HG03457 (cell line): ENCODE data around the gene FOXP1.

Source experiments
- ATAC-seq: cut with Tn5 transposase; IDR thresholded peaks from one replicate; pipeline ENCODE4 v1.9.1; 2021; ENCODE audit warnings: moderate number of reproducible peaks; ENCODE audit not compliant: unreplicated experiment

FOXP1 gene

DNA sequence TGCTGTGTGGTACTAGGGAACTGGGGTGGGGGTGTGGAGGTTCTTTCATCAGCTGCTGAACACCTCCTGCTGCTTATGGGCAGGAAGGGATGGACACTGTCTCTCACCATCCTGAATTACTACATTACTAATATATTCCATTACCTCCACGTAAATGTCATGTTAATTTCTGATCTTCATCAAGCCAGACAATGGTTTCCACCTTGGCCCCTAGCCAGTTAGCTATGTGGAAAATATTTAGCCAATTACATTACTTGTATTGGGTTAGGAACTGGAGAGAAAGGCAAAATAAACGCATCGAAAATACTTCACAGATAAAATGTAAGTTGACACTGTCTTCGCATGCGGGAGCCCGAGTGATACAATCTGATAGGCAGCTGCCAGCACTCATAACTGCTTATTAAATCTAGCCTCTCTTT lies 95.1 kb downstream of the FOXP1 start:
- no peak for ATAC-seq

DNA sequence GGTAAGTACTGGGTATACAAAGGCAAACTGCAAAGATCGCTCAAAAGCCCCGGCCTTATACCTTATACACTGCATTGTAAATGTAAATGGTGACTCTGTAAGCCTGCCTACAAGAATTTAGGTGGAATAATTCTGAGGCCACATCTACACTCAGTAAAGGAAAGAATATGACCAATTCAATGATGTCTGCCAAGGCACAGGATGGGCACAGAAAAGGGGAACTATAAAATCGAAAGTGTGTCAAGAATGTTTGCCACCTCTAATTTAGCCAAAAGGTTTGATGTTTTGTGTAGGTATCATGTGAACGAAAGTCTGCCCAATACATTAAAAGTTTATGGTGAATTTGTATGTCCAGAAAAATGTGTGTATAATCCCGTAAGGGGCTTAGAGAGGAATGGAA lies 96.1 kb downstream of the FOXP1 start:
- no peak for ATAC-seq

DNA sequence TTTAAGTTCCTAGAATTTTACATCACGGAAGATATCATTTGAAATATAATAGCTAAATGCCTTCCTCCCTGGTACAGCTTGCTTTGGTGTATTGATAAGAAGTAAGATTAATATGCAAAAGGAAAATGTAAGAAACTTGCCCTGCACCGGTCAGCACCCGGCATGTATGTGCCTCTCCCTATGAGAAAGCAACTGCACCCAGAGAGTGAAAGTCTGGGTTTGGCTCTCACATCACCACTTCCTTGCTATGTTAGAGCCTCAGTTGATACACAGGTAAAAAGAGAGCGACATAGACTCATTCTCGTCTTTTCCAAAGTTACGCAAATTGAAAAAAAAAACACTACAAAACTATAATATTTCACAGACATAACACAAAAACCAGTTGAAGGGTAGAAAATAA lies 96.7 kb downstream of the FOXP1 start:
- no peak for ATAC-seq

DNA sequence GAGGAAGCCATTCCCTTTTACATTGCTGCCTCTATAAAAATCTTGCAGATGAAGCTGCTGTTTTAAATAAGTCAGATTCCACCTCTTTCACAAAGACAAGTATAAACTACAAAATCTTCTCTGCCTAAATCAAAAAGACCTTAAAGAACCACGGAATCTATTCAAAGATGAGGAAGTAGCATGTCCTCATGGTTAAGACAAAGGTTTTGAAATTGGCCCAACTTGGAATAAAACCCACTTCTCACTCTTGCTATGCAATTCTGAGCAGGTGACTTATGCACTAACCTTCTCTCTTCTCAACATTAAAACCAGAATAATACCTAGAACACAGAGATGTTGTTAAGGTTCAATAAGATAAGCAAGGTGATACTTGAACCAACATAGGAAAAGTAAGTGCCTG lies 97.6 kb downstream of the FOXP1 start:
- ATAC-seq = no peak

DNA sequence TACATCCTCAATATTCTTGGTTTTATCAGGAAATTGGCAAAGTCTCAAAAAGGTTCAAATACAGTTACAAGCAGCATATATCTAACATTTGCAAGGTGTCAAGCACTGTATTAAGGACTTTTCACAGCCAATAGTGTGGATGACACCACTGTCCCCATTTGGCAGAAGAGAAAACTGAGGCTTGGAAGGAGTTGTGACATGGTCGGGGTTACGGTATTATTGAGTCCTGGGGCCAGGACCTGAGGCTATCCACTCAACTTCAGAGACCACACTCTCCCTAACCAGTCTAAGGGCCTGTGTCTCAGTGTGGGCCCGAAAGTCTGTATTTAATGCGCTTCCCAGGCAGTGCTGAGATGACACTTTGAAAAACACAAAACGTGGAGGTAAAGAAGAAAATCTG lies 99.1 kb downstream of the FOXP1 start:
- ATAC-seq = no peak

DNA sequence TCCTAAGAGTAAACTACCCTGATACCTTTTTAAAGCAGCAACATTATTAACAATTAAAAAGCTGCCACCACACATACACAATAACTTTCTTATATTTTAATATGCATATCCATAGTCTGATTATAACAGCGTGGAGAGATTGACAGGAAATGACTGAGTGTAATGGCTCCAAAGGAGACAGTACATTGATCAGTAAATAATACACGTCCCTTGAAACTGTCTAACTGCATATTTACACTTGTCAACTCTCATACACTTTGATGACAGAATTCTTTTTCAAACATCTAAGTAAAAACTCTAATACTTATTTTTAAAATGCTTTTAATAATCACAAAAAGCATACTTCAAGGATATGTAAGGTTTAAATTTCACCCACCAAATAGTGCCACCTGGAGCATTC lies 99.5 kb downstream of the FOXP1 start:
- no peak for ATAC-seq

DNA sequence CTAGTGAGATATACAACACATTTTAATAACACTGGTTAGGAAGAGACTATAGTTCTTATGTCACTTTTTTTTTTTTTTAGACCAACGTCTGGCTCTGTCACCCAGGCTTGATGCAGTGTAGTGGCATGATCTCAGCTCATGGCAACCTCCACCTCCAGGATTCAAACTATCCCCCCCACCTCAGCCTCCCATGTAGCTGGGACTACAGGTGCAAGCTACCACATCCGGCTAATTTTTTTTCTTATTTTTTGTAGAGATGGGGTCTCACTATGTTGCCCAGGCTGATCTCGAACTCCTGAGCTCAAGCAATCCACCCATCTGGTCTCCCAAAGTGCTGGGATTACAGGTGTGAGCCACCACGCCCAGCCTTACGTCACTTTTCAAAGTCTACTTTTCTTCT lies 100.8 kb downstream of the FOXP1 start:
- no peak for ATAC-seq

DNA sequence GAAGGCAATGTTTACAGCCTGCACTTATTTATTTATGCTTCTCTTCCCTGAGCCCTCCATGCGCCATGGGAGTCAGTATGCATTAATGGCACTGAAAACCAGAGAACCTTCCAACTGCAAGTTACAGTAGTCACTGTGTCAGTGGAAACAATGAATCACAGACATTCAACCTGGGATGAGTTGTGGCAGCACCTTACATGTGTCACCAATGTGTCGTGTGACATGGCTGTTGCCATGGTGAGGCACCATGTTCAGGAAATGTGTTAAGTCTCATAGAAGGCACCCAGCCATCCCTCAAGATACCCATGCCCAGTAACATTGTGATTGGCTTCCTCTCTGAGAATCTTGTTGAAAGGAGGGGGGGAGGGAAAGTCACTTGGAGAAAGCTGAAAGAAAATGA lies 105.0 kb downstream of the FOXP1 start:
- ATAC-seq = no peak

DNA sequence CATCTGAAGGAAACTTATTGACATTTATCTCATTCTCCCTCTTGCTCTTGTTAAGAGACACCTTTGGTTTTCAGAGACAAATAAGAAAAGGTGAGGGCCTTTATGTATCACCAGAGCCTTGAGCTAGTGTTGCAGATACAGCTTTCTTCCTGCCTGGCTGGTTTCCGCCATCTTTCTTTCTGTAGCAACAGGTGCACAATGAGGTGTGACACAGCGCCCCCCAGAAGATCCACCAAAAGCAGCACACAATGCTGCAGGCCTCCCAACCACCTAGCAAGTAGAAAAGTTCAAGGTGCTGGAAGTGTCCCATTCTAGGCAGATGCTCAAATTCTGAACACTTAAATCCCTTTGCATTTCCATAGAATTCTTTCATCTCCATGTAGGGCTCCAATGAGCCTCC lies 106.6 kb downstream of the FOXP1 start:
- ATAC-seq = no peak

DNA sequence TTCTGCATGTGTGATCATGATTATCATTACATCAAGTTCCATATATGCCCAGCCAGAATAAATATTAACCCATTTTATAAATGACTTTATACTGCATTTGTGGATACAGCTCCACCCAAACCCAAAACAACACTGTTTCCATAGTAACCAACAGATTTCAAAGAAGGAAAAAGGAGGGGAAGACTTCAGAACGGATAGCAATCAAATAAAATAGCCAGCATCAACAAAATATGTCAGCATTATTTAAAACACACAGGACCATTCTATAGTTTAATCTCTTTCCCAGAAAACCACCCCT lies 114.4 kb downstream of the FOXP1 start:
- ATAC-seq = no peak

DNA sequence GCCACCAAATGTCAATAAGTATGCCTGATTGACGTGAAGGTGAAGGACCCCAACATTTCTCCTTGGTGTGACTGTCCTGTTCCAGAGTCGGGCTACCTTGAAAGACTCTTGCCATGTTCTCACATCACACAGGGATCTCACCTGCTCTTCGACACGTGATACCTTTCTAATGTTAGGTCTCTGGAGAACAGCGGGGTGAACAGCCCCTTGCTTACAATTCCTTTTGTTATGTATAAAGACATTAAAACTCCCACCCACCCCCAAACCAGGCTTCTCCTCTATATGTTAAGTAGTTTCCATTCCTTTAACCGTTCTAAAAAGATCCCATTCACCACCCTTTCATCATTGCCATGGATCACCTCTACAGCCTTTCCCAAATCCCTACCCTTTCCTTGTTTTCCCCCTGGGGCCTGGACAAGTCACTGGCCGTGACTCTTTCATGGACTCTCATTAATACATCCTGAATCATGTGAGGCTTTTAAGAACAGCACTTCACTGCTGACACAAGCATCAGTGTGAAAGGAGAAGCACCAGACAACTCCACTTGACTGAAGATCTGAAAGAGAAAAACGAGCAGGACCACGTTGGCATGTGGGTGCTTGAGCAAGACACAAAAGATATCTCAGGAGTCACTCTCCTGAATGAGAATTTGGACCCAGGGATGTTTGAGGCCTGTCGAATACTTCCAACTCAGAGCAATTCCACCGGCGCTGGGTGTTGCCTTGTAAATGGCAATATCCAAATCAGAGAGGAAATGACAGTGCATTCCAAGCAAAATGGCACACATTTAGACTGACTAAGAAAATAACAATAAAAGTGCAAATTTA lies 115.0 kb downstream of the FOXP1 start:
- no peak for ATAC-seq

DNA sequence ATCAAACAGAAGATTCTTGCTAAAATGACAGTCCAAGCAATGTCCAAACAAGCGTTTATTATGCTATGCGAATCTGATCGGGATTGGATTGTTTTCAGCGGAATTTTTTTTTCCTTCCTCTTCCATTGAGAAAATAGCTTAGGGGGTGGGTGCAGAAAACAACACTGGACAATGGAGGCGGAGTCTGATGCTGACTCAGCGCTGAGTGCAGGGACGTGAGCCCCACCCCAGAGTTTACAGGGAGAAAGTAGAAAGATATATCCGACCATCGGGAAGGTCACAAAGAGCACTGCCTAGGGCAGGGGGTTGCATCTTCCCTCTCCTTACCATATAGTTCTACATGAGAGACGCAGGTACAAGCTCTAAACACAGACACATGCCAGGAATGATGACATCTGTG lies 117.0 kb downstream of the FOXP1 start:
- no peak for ATAC-seq

DNA sequence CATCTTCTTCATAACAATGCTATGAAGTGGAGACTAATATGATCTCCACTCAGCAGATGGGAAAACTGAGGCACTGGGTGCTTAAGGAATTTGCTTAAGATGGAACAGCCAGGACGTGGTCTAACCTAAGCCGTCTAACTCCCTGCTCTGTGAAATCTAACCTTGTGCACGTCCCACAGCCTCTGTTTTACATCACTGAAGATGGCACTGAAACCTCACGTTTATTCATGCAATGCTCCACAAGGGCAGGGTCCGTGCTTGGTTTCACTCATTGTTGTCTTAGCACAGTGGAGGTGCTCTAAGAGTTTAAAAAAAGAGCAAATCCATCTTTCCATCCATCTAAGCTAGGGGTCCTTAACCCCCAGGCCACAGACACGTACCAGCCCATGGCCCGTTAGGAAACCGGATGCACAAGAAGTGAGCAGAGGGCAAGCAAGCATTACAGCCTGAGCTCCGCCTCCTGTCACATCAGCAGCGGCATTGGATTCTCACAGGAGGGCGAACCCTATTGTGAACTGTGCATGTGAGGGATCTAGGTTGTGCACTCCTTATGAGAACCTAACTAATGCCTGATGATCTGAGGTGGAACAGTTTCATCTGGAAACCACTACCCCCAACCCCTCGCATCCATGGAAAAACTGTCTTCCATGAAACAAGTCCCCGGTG lies 118.0 kb downstream of the FOXP1 start:
- no peak for ATAC-seq

DNA sequence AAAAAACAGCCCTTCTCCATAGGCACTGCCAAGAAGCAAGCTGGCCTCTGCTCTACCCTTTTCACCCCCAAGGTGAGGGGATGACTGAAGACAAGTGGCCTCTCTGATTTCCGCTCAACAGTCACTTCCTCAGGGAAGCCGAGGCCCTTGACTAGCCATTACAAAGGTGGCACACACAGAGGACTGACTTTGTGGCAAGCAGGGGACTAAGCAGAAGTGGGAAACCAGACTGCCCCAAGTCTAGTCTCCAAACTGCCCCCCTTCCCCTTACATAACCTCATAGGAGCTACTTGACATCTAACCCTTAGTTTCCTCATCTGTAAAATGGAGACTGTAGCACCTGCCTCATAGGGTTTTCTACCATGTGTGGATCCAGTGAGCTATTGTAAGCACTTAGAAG lies 118.9 kb downstream of the FOXP1 start:
- no peak for ATAC-seq

DNA sequence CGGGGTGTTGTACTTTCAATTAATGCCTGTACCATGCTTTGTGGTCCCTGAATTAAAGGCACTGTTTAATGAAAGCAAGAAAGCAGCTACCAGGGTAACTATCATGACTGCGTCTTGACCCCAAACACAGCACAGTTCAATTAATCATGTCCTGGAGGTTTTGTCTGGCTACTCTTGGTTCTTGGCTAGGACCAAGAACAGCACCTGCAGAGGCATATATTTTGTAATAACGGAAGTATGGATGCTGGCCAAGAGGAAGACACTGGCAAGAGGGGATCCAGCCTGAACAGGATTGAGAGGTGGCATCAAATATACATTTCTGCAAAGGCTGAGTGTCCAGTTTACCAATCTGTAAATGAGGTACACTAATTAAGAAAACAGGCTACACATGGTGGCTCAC lies 119.9 kb downstream of the FOXP1 start:
- ATAC-seq = no peak

DNA sequence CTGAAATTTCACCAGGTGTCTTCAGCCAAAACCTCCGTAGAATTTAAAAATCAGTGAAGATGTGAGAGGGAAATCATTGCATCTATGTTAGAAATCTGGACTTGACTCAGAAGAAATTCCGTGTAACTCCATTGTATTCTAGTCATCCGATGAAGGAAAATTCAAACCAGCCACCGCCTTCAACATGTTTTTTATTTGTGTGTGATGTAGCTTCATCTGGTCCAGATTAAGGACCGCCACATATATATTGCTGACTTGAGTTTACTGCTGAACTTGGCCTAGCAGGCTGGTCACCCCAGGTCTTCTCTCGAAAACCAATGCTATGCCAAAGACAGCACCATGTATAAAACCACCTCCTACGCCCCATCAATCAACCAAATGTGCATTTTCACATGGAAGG lies 120.9 kb downstream of the FOXP1 start:
- ATAC-seq = no peak

DNA sequence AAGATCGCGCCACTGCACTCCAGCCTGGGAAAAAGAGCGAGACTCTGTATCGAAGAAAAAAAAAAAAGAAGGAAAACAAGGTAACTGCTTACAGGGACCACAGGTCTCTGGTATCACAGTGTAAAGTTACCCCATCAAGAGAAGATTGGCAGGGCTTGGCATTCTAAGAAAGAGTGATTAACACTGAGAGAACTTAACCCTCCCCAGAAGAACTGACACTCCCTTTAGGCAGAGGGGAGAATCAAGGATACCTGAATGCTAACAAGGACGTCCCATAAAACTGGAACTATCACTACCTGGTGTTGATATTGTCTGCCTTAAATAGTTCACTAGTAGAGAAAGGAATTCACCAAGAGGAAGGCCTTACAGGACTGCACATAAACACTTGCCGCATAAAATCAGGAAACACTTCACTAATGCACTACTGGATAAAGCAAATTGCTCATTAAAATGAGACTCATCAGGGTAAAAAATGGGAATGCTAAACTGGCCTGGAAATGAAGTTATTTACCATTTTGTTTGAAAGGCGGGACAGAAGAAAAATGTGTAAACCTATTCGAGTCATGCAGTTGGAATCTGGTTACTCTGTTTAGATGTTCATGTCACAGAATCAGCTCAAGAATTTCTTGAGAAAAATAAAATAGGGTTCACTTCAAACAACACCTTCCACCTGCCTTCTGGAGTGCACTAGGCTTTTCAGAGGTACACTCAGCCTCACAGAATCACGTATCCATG lies 121.6 kb downstream of the FOXP1 start:
- no peak for ATAC-seq

DNA sequence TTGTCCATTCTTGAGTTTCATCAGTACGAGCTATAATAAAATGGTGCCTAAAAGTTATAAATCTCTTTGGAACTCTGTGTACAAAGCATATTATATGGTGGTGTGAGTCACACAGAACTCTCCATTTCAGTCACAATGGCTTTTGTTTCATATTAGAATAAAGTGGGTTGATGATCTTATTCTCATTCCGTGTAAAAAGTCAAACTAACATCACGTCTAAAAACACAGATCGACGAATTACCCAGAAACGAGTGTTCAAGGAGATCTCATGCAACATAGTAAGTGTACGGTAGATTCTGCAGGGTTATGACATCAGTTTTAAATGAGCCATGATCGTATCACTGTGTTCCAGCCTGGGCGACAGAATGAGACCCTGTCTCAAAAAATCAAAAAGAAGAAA lies 122.4 kb downstream of the FOXP1 start:
- no peak for ATAC-seq

DNA sequence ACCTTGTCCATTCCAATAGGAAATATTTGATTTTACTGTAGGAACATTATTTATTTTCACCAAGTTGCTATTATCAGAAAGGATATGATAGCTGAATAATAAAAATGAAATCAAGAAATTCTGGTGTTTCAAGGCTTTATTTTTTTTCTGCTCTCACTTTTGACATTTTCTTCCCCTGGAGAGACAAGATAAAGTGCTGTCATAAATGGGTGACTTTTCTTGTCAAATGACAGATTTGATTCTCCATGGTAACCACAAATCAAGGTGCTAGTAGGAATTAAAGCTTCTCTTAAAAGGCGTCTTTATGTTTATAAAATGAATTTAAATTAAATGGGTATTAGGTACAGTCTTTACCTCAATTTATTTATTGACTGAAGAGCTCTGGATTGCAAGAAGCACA lies 124.6 kb downstream of the FOXP1 start:
- no peak for ATAC-seq

DNA sequence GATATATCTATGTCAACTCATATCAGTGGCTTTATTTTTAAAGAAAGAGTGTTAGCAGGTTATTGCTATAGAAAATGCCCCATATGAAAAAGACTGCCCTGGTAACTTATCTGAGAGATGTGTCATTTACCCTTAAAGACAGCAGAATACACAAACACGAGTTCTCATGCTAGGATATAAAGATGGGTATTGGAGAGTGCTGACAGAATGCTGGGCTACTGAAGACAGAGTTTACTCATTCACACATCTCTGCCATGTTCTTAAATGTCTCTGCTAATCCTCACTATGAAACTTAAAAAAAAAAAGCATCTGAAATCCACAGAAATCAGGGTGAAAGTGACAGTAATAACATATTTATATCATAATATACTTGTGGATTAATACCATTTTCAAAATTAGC lies 126.7 kb downstream of the FOXP1 start:
- ATAC-seq = no peak

DNA sequence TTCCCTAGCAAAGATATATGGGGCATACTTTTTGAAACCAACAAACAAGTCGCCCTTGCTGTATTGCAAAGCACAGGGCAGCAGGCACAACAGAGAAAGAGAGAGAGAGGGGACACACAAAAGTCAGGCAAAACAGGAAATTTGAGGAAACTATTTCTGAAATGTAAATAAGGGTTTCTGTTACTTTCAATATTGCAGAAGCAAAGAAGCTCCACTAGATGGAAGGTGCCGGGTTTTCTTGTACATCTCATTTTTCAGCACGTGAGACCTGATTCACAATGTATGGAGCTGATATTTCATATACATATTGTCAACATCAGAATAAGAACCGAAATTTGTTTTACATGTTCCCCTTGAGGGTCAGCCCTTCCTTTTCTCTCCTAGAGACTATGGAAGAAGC lies 127.4 kb downstream of the FOXP1 start:
- ATAC-seq = no peak
